ENCODE results near the gene VPS13C.

VPS13C gene

DNA sequence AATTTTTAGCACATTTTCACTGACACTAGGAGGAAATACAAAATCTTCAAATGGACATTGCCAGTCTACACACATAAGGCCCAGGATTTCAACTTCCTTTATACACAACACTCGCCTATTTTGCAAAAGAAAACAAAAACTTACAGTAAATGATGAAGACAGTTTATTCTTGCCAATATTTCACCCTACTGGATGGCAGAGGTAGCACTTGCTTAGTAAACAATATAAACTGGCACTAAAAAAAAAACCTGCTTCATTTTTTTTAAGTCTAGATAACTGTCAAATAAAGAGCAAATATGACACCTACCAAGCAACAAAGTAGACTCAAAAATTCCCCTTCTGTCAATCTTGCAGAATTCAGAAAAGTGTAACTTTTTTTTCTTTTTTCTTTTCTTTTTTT, 204.0 kb downstream of the VPS13C start:
- DNase-seq: no peak

DNA sequence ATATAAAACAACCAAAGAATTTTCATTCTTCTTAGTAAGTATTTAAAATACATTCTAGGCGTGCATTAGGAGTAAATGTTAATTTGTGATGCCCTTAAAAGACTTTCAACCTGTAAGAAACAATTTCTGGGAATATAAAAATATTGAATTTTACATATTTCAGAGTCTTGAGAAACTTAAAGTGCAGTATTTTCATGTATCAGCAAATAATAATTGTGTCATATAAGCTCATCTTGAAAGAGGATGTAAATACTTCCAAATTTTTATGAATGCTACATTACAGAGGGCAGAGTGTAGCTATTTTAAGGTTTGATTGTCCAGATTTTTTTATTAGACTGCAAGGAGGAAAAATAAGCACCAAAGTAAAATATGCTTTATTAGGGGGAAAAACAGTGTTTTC, 207.1 kb downstream of the VPS13C start:
- no peak for DNase-seq

DNA sequence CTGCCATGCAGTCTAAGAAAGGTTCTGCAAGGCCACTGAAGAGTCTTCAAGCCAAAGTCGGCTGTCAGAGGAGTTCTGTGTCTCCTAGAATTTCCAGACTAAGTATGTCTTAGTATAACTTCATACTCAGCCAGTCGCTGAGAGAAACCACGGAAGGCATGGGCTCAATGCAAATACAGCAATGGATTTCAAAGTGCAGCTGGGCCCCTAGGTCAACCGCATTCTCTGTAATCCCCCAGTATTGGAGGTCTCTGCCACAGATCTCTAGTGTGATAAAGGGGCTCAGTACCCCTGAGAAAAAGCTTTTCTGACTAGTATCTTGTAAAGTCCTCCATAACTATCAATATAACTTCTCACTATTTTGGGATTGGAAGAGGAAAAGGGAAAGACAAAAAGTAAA, 208.3 kb downstream of the VPS13C start:
- no peak for DNase-seq

DNA sequence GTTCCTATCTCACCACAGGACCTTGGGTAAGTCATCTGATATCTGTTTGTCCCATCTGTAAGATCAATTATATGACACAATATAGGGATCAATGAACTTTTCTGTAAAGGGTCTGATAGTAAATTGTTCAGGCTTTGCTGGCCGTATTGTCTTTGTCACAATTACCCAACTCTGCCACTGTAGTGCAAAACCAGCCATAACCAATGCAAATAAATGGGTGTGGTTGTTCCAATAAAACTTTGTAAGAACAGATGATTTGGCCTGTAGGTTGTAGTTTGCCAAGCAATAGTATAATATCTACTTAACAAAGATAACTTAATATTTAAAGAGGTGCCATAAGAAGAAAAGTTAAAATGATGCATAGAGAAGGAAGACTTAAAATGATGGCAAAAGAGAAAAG, 210.8 kb downstream of the VPS13C start:
- no peak for DNase-seq

DNA sequence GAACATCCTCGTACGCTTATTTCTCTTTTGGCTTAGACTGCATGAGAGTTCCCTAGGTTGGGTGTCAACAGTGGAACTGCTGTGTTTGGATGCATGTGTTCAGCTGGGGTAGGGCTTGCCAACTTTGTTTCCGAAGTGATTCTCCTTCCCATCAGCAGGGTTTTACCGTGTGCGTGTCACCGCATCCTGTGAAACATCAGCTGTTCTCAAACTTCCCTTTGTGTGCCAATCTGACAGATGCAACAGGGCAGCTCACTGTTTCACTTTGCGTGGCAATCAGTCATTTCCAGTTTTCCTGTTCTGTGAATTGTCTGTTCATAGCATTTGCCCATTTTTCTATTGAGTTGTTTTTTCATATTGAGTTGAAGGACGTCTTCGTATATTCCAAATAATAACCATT, 218.8 kb downstream of the VPS13C start:
- DNase-seq: no peak

DNA sequence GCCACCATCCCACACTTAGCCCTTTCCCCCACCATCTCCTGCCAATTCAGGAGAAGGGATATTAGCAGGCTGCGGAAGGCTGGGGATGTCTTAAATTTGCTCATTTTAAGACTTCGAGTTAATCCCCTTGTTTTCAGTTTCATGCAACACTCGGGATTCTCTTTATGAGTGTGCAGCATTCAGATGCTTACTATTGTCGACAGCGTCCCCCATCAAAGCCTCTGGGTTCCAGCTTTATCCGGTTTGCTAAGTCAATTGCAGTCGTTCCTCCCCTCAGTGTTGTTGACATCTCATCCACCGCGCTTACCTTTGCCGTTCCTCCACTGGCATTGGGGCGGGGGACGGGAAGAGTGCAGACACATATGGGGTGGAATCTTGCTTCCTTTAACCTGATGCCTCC, 220.2 kb downstream of the VPS13C start:
- no peak for DNase-seq

DNA sequence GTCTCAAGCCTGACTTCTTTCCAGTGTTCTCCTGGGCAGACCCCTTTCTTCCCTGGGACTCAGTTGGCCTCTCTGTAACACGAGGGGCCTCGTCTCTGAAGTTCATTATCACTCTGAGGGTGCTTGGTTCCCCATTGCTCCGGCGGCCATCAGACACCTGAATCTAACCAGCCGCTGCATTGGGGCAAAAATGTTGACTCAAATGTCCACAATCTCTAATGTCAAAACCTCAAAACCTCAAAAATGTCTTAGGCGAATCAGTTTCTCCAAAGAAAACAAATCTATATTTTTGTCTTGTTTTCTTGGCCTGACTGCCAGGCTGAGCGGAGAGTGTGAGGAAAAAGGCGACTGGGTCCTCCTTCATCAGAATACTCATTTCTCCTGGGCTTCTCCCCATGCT, 220.7 kb downstream of the VPS13C start:
- no peak for DNase-seq

DNA sequence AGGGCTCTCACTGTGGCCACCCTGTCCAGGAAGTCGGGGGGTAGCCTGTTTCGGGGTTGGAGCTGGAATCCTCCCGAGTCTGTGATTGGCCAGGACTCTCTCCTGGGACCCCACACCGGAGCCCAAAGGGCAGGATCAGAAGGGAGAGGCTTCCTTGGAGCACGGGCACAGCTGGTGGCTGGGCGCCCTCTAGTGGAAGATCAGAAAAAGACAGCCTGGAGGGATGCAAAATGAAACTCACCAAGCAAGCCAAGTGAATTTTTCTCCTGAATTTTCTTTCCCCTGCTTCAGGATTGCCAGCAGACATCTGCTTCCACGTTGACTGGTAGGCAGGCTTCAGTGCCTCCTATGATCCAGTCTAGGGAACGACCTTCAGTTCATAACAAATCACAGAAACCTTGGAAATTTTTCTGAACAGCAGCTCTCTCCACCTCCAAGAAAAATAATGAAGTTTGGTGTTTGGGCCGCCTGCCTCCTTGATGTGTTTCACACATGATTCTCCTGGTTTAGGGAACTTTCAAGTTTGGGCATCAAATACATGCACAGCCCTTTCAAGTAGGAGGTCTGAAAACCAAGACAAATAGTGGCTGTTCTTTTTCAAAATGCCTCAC, 224.6 kb downstream of the VPS13C start:
- DNase-seq: peak; percentile 58

DNA sequence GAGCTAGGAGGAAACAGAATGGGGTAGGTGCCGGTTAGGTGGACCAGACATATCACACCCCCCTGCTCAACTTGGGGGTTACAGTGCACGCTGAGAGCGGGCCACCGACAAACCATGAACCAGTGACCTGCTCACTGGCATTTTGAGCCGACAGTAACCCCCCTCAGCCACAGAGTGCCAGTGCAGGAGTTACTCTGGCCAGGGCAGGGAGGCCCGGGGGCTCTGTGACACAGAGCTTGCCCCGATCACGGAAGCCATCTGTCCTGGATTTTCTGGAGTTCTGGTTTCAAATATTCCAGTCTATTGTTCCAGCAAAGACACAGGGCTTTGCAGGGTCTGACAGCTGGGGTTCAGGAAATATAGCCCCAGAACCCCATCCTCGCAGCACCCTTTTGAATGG, 225.2 kb downstream of the VPS13C start:
- DNase-seq: no peak

DNA sequence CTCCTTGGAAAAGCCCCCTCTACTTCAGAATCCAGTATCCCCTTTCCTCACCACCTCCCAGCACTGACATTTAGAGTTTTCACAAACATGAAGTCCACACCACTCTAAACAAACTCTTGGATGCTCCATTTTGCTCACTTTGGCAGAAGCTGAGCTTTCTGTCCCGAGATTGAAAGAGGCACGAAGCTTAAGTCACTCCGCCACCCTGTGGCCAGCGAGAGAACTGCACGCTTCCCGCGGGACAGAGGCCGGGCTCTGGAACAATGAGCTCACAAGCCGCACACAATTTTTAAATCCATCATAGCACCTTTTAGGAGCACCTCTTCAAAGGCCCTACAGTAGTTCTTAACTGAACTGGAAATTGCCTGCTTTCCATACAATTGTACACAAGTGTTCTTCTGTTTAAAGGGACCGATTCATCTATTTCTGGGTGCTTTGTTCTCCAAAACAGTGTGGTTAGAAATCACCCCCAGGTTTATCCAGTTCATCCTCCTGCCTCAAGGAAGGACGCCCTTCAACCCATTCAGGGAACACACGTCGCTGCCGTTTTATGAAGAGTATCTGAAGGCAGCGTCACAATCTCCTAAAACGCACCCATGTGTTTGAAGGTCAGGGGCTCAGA, 226.1 kb downstream of the VPS13C start:
- peak; percentile 73 for DNase-seq

DNA sequence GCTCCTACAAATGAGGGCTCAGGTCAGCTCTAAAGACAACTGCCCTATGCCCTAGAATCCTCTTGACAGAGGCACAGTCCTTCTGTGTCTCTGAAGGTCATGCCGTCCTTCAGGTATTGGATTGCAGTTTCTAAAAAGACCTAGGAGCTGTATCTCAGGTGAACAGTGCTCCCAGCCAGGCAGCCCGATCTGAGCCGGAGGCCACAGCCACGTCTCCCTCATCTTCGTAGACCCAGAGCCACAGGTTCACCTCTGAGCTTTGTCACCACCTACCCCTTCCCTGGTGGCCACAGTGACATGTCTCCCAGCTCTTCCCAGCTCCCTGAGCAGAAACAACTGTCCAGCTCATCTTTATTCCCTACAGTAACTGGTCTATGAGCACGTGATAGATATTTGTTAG, 228.0 kb downstream of the VPS13C start:
- no peak for DNase-seq

DNA sequence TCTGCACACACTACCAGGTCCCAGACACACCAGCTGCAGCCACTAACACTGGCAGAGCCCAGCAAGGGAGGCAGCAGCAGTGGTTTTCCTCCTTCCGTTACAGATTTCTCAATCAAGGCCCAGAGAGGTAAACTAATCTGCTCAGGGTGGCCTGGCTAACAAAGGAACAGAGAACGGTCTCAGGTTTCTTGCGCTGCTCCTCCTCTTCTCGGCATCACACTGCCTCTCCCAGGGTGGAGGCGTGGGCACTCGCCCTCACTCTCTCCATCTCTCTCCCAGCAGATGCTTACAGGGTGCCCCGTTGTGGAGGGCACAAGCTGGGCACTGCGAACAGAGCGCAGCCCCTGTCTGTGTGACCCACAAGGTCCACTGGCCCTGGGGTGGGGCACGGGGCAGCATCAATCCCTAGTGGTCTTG, 228.7 kb downstream of the VPS13C start:
- no peak for DNase-seq

DNA sequence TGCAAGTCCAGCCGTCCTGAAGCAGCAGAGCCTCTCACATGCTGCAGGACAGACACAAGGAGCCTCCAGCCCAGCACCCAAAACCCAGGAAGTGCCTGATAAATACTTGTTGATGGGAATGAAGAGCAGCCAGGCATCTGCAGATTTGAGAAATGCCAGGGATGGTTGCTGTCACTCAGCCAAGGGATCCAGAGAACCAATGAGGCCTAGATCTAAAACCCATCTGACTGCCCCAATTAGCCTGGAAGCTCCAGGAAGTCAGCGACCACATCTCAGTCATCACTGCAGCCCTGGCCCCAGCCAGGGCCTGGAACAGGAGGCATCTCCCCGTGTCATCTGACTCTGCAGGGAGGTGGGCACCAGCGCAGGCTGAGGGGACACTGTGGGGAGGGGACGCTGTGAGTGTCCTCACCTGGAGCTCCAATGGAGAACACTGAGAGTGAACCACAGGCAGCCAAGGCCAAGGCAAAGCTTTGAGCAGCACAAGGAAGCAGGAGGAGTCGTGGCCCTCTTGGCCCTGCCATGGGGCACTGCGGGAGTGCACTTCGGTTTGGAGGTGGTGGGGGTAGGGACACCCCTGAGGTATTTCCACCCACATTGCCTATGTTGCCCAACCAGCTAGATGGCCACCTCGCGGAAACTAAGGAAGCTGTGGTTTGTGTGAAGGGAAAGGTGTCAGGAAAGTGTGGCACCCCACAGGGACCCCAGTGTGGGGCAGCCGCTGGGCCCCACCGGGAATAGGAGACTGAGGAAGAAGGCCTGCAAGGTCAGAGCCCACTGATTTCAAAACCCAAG, 229.5 kb downstream of the VPS13C start:
- DNase-seq: no peak

DNA sequence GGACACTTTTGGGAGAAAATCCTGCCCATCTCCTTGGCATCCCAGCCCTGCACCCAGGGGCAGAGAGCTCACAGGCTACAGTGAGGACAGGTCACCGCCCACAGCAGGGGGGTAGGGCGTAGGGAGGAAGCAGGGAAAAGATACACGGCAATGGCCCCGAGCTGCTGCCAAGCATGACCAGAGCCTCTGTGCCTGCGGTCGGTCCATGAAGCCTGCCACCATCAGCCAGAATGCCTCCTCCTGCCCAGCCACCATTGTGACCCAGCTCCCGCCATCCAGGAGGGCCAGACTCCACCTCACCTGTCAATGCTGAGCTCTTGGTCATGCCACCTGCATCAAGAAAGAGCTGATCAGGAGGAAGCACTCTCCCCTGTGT, 230.7 kb downstream of the VPS13C start:
- DNase-seq: no peak

DNA sequence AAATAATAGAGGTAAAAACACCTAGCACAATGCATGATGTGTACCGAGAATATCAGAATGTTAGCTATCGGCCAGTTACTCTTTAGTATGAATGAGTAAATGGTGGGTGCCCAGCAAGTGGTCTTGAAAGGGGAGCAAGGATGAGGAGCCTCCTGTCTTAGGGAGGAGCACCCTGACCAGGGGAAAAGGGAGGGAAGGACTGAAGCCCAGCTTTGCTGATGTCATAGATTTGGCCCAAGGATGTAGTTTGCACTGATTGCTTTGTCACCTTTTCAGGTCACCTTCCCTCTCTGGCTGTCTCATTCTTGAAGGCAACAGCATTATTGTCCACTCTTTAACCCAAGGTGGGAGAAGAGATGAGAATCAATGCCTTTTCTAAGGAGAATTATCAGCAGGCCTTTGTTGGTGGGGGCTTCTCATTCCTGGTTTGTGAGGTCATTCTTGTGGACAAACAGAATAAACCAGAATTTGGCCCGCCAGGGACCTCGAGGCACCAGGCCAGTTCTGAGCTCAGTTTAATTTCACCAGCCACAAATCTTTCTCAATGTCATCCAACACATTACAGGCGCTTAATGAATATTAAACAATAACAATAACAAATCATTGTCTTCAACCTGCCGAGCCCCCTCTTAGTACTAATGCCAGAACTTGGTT, 231.3 kb downstream of the VPS13C start:
- DNase-seq: no peak

DNA sequence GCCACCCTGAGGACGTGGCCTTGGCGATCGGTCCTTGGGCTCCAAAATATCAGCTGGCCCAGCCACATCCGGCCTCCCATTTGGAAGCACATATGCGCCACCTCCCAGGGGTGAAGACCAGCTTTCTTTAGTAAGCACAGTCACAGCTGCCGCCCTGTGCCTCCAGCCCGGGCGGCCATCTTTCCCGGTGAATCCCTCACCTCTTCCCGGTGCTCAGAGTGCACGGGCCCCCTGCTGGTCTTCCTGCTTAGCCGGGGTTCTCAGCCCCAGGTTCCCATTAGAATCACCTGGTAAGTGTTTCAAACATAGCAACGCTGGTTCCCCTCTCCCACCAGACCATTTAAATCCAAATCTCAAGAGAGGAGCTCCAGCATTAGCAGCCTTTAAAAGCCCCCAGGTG, 232.2 kb downstream of the VPS13C start:
- DNase-seq: no peak

DNA sequence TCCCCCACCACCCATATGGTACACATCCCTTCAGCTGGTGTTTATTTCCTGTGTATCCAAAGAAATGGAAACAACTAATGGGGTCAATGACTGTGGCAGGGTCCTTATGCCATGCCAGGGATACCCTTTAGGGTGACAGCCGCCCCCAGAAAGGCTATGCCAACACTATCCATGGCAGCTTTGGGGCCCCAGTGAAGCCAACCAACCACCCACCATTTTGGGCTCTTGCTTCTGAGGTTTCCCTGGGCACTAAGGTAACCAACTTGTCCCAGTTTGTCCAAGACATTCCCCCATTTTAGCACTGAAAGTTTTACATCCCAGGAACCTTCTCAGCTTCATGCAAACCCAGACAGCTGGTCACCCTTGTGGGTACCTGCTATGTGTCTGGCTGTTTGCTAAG, 233.1 kb downstream of the VPS13C start:
- DNase-seq: no peak

DNA sequence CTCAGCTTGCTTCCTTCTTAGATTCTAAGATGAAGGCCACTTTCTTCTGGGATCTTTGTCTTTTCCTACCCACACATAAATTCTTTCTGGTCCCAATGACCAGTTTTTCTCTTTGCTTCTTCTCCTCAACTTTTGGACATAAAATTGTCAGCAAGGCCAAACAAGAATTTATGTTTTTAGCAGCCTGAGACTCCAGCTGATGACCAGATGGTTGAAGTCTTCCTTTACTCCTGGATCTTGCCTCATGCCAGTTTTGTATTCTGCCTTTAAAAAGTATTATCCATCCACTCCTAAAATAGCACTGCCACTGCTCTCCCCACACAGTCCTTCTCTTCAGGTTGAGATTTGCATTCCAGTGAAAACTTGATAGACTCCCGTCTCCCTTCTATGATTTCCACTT, 236.0 kb downstream of the VPS13C start:
- no peak for DNase-seq

DNA sequence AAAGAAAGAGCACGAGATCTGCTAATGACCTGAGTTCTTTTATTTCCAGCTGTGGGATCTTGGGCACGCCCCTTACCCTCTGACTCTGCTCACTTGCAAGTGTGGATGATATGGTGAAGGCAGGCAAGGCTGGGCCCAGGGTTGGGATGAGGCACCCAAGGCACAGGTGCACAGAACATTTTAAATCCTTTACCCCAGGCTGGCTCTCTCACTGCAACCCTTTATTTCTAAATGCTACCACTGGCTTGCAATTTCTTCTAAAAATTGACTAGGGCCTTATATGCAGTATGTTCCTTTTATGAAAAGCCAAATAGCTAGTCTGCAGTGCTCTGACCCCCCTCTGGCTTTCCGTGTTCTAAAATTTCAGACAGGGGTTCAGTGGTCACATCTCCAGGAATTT, 237.7 kb downstream of the VPS13C start:
- no peak for DNase-seq

DNA sequence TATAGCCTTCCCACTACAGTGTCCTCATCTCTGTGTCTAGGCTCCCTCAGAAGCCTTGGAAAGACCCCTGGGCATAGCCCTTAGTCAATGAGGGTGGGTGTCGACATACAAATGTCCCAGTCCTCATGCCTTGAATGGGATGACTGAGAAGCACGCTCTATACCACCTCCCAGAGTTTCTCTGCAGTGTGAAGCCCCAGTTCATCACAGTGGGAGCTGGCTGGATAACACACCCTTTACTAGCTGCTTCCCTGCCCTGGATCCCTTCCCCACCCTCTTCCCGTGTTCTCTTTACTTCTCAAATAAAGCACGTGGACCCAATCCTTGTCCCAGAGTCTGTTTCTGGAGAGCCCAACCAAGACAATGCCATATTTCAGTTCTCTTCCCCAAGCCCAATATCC, 239.3 kb downstream of the VPS13C start:
- no peak for DNase-seq

DNA sequence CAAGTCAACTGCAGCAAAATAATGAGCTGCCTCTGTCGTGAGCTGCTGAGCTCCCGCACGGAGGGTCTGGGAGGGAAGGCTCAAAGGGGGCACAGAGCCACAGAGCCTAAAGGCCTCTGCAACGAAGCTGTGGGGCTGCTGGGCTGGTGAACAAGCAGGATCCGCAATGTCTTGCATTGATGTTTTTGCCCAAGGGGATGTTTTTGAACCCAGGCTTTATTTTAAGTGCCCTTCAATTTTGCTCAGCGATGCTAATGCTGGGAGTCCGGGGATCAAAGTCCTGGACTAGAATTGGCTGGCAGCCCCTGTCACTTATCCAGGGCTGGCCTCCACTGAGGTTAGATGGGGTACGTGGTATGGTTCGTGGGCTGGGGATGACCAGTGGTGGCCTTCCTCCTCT, 240.0 kb downstream of the VPS13C start:
- no peak for DNase-seq

DNA sequence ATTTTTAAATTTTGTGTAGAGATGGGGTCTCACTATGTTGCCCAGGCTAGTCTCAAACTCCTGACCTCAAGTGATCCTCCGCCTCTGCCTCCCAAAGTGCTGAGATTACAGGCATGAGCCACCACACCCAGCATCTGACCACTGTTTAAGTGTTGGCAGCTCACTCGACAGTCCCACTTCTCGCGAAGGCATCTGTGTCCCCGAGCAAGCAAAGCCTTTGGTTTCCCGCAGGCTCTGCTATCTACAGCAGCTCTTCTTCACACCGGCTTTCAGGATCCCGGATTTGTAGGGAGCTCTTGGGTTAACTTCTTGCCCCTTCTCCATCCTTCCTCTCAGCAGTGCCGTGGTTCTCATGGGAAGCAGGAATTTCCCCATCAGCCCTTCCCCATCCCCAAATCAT, 240.9 kb downstream of the VPS13C start:
- no peak for DNase-seq

DNA sequence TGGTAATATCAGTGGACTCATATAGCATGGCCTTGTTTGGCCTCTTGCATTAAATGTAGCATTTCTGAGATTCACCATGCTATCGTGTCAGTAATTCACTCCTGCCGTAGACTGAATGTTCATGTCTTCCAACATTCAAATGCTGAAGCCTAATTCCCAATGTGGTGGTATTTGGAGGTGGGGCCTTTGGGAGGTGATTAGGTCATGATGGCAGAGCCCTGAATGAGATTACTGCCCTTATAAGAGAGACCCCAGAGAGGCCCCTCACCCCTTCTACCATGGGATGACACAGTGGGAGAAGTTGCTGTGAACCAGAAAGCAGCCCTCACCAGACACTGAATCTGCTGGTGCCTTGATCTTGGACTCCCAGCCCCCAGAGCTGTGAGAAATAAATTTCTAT, 241.4 kb downstream of the VPS13C start:
- no peak for DNase-seq

DNA sequence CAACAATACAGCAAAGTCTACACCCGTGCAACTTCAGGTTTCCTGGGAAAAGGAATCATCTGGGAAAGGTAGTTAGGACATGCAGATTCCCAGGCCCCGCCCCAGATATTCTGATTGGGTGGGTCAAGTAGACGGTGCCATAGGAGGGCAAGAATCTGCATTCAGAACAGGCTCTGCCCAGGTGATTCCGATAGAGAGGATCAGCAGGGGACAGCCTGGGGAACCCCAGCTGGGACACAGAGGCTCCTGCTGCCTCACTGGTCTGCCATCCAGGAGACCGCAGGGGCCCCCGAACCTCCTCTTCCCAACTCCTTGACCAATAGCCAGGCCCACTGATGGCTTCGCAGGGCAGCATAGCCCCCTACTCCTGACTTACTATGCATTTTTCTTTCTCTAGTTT, 243.4 kb downstream of the VPS13C start:
- DNase-seq: no peak
